GM12891 (cell line): ENCODE results near the gene B3GNT2.

ENCODE experiments used
- PAX5 ChIP-seq: IDR thresholded peaks from 2 replicates; pipeline ENCODE4 v1.6.1; 2011; ENCODE audit warnings: low read length, moderate library complexity, mild to moderate bottlenecking; ENCODE audit not compliant: insufficient read depth, severe bottlenecking
- POLR2A ChIP-seq: IDR thresholded peaks from 2 replicates; pipeline ENCODE4 v1.6.1; 2011; ENCODE audit warnings: low read depth, low read length, control low read depth
- POLR2AphosphoS5 ChIP-seq: IDR thresholded peaks from 2 replicates; pipeline ENCODE4 v1.6.1; 2011; ENCODE audit warnings: low read depth, low read length, control low read depth
- POU2F2 ChIP-seq: IDR thresholded peaks from 2 replicates; pipeline ENCODE4 v1.6.1; 2011; ENCODE audit warnings: low read depth, mild to moderate bottlenecking, control low read depth, low read length, moderate library complexity
- SPI1 ChIP-seq: IDR thresholded peaks from 2 replicates; pipeline ENCODE4 v1.6.1; 2011; ENCODE audit warnings: low read depth, low read length, control low read depth
- TAF1 ChIP-seq: IDR thresholded peaks from 2 replicates; pipeline ENCODE4 v1.6.1; 2011; ENCODE audit warnings: low read depth, low read length, control low read depth

DNA sequence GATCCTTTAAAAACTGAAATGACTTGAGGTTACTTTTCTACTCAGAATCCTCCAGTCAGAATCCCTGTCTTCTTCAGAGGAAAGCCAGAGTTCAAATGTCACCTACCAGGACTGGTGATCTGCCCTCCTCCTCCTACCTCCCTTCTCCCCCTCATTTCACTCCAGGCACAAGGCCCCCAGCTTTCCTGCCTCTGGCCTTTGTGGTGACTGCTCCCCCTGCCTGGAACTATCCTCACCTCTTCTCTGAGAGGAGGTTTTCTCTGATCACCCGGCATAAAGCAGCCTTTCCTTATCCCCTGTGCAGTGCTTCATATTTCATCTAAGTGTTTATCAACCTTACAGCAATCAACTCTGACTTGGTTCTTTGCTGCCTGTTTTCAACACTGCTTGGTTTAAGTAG lies 6.8 kb downstream of the B3GNT2 start:
- TF ChIP-seq POLR2AphosphoS5 (no peak), PAX5 (no peak), TAF1 (no peak), POLR2A (no peak), SPI1 (no peak), POU2F2 (no peak)
